ENCODE results near the gene GLRX3.
A peak's percentile ranks its signal among the peaks of the same experiment; 100 is the strongest.
"Not testable (repeated sequence)": the region's sequence is repeated elsewhere in the genome, so short reads cannot be mapped to it uniquely, and the experiment has no call there.

GLRX3 gene

DNA sequence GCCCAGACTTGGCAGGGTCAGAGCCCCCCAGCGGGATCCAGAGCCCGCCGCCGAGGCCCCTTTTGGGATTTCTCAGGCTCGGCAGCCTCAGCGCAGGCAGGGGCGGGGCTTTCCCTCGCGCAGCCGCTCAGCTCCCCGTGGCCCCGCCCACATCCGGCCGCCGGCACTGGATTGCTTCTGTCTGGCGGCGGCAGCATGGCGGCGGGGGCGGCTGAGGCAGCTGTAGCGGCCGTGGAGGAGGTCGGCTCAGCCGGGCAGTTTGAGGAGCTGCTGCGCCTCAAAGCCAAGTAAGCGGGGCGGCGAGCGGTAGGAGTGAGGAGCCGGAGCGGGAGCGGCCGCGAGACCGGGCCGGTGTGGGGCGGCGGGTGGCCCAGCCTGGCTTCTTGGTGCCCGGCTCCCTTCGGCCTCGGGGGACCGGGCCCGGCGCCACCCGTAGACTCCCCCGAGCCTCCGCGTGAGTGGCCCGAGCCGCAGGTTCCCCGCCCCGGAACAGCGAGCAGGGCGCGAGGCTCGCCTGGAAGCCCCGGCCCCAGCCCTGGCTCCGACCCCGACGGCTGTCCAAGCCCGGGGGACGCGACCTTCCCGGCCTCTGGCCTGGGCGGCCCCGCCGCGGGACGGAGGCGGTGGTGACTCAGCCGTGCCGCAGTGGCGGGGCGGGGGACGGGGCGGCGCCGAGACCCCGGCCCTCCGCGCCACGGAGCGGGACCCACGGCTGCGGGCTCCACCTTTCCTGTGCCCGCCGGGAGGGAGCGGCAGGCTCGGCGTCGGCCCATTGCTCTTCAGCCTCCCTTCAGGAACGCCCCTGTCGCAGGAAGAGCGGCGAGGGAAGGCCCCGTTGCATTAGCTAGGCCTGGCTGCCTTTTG is at the start of gene GLRX3:
GLRX3 (plus strand) TSS at position 166 of the 864 bp plus-strand sequence; CDS start at position 196, 30 bp downstream.
- DNase-seq, result peak in 50 of 51 donors; percentile 29 to 87 (median 69)

DNA sequence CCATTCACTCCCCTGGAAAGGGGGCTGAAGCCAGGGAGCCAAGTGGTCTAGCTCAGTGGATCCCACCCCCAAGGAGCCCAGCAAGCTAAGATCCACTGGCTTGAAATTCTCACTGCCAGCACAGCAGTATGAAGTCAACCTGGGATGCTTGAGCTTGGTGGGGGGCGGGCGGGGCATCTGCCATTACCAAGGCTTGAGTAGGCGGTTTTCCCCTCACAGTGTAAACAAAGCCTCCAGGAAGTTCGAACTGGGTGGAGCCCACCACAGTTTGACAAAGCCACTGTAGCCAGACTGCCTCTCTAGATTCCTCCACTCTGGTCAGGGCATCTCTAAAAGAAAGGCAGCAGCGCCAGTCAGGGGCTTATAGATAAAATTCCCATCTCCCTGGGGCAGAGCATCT is 45.6 kb upstream of the GLRX3 start:
- DNase-seq, result not testable (repeated sequence)

DNA sequence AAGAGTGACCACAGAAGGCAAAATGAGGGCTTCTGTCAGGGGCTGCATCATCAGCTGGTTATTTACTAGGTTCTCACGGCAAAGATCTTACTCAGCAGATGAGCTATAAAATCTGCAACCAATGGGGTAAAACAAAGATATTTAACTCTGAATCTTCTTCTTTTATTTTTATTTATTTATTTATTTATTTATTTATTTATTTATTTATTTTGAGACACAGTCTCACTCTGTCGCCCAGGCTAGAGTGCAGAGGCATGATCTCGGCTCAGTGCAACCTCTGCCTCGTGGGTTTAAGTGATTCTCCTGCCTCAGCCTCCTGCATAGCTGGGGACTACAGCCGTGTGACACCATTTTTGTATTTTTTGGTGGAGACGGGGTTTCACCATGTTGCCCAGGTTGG is 36.8 kb upstream of the GLRX3 start:
- DNase-seq, result no peak

GRCh38 chr10:130105724-130106123 is 30.5 kb upstream of the GLRX3 start:
- no peak for DNase-seq

DNA sequence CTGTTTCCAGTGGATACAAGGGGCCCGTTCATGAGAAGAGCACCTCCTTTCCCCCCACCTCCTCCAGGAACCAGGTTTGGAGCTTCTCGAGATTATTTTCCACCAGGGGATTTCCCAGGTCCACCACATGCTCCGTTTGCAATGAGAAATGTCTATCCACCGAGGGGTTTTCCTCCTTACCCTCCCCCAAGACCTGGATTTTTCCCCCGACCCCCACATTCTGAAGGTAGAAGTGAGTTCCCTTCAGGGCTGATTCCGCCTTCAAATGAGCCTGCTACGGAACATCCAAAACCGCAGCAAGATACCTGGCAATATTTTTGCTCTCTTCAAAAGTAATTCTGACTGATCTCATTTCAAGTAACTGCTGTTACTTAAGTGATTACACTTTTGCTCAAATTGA is 28.0 kb upstream of the GLRX3 start:
- not testable (repeated sequence) for DNase-seq

DNA sequence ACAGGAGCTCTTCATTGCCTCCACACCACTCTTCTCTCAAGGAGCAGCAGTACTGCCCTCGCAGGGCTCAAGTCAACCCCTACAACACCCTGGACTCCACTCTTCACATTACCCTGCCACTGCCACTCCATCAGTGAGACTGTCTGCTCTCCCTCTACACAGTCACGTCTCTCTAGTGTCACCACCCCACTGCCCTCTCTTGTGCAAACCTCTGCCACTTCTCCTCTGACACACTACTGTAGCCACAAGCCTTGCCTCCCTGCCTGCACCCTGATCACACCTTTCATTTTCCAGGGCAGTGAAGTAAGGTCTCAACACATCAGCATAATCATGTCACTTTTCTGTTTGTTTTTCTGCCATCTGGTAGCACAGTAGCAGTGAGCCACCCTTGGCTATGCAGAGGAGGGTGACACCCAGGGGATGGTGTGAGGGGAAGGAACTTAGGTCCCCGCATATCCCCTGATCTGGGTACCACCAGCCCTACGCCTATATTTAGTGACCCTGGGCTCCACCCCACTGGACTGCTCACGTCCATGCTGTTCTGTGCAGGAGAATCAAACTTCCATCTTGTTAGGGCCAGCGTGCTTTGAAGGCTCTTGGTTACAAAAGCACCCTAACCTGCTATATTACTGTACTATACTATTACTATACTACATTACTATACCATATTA is 27.1 kb upstream of the GLRX3 start:
- DNase-seq, result no peak

GRCh38 chr10:130109796-130110245 is 26.4 kb upstream of the GLRX3 start:
- DNase-seq, result peak in 37 of 51 donors; percentile 10 to 88 (median 45)

DNA sequence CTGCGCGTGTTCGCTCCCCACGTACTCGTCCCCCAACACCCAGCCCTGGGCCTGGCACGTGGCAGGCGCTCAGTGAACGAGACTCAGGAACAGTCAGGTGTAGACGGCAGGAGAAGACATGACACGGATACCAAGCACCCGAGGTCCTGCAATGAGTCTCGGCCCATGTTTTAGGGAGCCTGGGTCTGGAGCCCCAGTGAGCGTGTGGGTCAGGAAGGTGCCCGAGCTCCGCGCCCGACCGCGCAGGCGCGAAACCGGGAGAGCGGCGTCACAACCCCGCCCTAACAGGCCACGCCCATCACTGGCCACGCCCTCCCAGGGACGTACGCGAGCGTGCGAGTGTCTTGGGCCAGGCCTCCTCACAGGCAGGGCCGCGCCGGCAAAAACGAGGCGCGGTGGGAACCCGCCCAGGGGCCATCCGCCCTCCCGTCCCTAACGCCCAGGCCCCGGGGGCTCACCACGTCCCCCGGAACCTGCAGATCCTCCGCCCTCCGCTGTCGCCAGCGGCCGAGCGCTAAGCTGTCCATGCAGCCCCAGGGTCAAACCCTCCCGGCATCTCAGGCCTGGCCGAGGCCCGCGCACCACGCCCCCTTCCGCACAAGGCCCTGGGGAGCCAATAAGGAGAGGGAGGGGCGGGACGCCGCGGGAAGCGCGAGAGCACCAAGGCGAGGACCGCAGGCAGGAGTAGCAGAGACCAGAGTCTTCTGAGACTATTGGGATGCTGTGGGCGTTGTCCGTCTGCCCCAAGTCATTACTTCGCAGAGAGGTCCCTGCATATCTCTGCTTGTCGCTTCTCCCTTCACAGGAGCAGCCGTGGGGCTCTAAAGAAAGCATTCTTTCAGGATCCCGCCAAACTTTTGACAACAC is 25.7 kb upstream of the GLRX3 start, which contains the start of gene C10orf143:
C10orf143 (minus strand) TSS at position 585 of the 867 bp plus-strand sequence; CDS start at position 527, 58 bp downstream.
- DNase-seq, result peak; percentile 80 to 100 (median 97)

- DNase-seq, result peak in 50 of 51 donors; percentile 85 to 100 (median 96)
These were observed 24.9 kb upstream of the GLRX3 start for GRCh38 chr10:130111113-130111851.

- no peak for DNase-seq
These were observed 24.4 kb upstream of the GLRX3 start for GRCh38 chr10:130111852-130112180.

- DNase-seq, result no peak
These were observed 23.4 kb upstream of the GLRX3 start for GRCh38 chr10:130112821-130113220.

GRCh38 chr10:130116942-130117341 is 19.2 kb upstream of the GLRX3 start:
- DNase-seq, result not testable (repeated sequence)

DNA sequence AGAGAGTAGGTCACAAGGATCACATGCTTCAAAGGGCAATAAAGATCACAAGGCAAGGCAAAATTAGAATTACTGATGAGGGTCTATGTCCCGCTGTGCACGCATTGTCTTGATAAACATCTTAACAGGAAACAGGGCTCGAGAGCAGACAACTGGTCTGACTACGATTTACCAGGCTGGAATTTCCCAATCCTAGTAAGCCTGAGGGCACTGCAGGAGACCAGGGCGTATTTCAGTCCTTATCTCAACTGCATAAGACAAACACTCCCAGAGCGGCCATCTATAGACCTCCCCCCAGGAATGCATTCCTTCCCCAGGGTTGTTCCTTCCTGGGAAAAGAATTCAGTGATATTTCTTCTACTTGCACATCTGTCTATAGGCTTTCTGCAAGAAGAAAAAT is 18.7 kb upstream of the GLRX3 start:
- not testable (repeated sequence) for DNase-seq

GRCh38 chr10:130121486-130122079 is 14.6 kb upstream of the GLRX3 start:
- DNase-seq, result no peak

GRCh38 chr10:130127364-130128061 is 8.7 kb upstream of the GLRX3 start:
- peak in 31 of 51 donors; percentile 3 to 62 (median 27) for DNase-seq

- no peak for DNase-seq
These were observed 8.0 kb upstream of the GLRX3 start for GRCh38 chr10:130128062-130128781.

DNA sequence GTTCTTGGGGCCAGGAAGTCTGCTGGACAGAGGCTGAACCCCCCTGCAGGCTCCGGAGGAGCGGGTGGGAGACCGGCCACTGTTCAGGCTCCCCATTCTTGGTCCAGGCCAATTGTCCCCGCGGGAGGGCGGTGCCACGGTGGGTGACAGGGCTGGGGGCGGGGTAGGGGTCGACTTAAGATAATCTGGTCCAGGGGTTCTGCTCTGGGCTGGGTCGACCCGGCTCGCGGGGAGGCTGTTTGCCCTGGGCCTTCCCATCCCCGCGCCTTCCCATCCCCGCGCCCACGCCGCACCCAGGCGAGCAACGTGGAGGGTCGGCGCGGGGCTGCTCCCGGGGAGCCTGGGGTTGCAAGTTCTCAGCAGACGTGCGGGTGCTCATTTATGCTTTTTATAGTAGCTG is 7.3 kb upstream of the GLRX3 start:
- DNase-seq, result no peak

DNA sequence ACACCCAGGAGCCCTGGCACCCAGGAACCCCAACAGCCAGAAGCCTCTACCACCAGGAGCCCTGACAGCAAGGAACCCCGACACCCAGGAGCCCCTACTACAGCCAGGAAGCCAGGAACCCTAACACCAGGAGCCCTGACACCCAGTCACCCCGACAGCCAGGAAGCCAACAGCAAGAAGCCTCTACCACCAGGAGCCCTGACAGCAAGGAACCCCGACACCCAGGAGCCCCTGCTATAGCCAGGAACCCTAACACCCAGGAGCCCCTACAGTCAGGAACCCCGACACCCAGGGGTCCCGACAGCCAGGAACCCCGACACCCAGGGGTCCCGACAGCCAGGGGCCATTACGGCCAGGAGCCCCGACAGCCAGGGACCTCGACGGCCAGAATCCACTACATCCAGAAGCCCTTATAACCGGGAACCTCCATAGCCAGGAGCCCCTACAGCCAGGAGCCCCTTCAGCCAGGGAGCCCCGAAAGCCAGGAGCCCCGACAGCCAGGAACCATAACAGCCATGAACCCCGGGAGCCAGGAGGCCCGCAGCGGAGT is 440 bp upstream of the GLRX3 start:
- peak in 3 of 51 donors; percentile 15 to 58 (median 35) for DNase-seq

DNA sequence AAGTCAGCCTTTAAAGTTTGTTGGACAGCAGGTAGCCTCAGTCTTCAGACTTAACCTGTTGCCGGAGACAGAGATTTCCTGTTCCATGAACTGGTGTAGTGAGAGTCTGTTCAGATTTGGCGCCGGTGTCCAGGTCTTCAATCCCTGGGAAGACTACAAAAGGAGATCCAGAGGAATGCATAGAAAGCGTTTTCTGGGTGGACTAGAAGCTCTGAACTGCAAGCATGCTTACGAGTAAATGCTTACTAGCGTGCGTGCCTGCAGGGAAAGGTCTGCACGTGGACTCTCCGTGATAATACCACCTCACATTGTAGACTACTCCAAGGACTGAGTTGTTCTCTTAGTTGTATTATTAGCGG is 878 bp downstream of the GLRX3 start:
- no peak for DNase-seq

Measured in hypothalamus (tissue), 51 donors.